Measurements from ENCODE around the gene SGMS1. TPM values are rescaled to one million over a fixed set of nuclear protein-coding genes. Genes with fewer than 3 reads are reported as not detected.
A peak's percentile ranks its signal among the peaks of the same experiment; 100 is the strongest.

The SGMS1 gene
- total RNA-seq, 1 donor from 2014 or later: 14.2 TPM

GRCh38 chr10:50341987-50342386 is 281.8 kb downstream of the SGMS1 start:
- Mint-ChIP-seq H3K27me3 (no peaks in the 10 kb centered on the region), H3K4me1 (peaks cover 5% of the 10 kb centered on the region), H3K9me3 (no peaks in the 10 kb centered on the region), H3K4me3 (no peak overlapping the region), H3K27ac (no peak overlapping the region), H3K36me3 (ENCODE audit: low read depth) (peaks cover 36% of the 10 kb centered on the region)
- intact Hi-C loops (cut with micrococcal nuclease): no loop called here
- no peak for DNase-seq

DNA sequence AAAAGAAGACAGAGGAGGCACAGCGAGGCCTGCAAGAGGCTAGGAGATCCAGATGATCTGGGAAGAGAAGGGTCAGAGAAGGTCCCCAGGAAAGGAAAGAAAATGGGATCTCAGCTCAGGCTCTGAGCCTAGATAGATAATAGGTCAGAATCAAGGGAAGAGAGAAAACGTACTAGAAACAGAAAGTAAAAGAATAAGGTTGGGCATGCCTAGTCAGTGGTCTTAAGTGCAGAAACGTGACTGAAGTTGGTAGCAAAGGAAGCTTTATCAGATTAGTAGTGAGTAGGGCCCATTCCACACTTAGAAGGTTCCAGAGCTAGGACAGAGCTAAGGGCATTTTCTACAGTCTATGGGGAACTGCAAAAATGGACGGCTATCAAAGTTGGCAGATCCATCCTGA is 287.6 kb downstream of the SGMS1 start:
- Mint-ChIP-seq H3K27me3 (no peaks in the 10 kb centered on the region), H3K36me3 (ENCODE audit: low read depth) (peaks cover 24% of the 10 kb centered on the region), H3K27ac (no peak overlapping the region), H3K4me1 (peaks cover 23% of the 10 kb centered on the region), H3K9me3 (no peaks in the 10 kb centered on the region), H3K4me3 (peak overlapping the region; percentile 10)
- intact Hi-C loops (cut with micrococcal nuclease): no loop called here
- no peak for DNase-seq

DNA sequence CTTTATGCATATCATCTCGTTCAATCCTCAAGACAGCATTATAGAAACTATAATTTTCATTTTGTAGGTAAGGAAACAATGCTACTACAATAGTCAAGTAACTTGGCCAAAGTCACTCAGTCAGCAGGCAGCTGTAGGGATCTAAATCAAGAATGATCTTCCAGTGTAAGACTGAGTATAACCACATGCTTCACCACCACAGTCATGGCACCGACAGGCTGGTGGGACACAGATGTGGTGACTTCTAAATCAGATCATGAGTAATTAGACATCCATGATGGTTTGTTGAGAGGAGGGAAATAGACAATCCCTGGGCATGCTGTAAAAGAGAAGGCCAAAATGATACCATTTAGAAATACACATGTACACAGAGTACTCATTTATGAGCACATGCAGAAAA is 288.4 kb downstream of the SGMS1 start:
- intact Hi-C loops (cut with micrococcal nuclease): no loop called here
- no peak for DNase-seq
- Mint-ChIP-seq H3K4me1 (peaks cover 23% of the 10 kb centered on the region), H3K4me3 (no peak overlapping the region), H3K27me3 (no peaks in the 10 kb centered on the region), H3K9me3 (no peaks in the 10 kb centered on the region), H3K27ac (no peak overlapping the region), H3K36me3 (ENCODE audit: low read depth) (peaks cover 23% of the 10 kb centered on the region)

- no peak overlapping the region for H3K4me3 Mint-ChIP-seq
- intact Hi-C loops (cut with micrococcal nuclease): no loop called here
- H3K27ac Mint-ChIP-seq: no peak overlapping the region
- no peak for DNase-seq
- peaks cover 23% of the 10 kb centered on the region for H3K4me1 Mint-ChIP-seq
- H3K9me3 Mint-ChIP-seq: no peaks in the 10 kb centered on the region
- H3K36me3 Mint-ChIP-seq (ENCODE audit: low read depth): peaks cover 17% of the 10 kb centered on the region
- H3K27me3 Mint-ChIP-seq: no peaks in the 10 kb centered on the region
Measured at GRCh38 chr10:50334273-50334672, 289.5 kb downstream of the SGMS1 start.

- peaks cover 14% of the 10 kb centered on the region for H3K36me3 Mint-ChIP-seq (ENCODE audit: low read depth)
- no peak overlapping the region for H3K27ac Mint-ChIP-seq
- intact Hi-C loops (cut with micrococcal nuclease): no loop called here
- H3K4me3 Mint-ChIP-seq: no peak overlapping the region
- H3K27me3 Mint-ChIP-seq: no peaks in the 10 kb centered on the region
- H3K9me3 Mint-ChIP-seq: no peaks in the 10 kb centered on the region
- peaks cover 25% of the 10 kb centered on the region for H3K4me1 Mint-ChIP-seq
- DNase-seq: no peak
Measured at GRCh38 chr10:50333872-50334271, 289.9 kb downstream of the SGMS1 start.

- DNase-seq: no peak
- Mint-ChIP-seq H3K9me3 (peaks cover 3% of the 10 kb centered on the region), H3K4me1 (peaks cover 25% of the 10 kb centered on the region), H3K27me3 (no peaks in the 10 kb centered on the region), H3K4me3 (no peak overlapping the region), H3K36me3 (ENCODE audit: low read depth) (peaks cover 14% of the 10 kb centered on the region), H3K27ac (no peak overlapping the region)
- intact Hi-C loops (cut with micrococcal nuclease): no loop called here
Measured at GRCh38 chr10:50332108-50332842, 291.5 kb downstream of the SGMS1 start.

GRCh38 chr10:50331486-50331885 is 292.3 kb downstream of the SGMS1 start:
- no peak for DNase-seq
- Mint-ChIP-seq H3K9me3 (peaks cover 3% of the 10 kb centered on the region), H3K4me1 (peaks cover 31% of the 10 kb centered on the region), H3K27me3 (no peaks in the 10 kb centered on the region), H3K27ac (no peak overlapping the region), H3K4me3 (no peak overlapping the region), H3K36me3 (ENCODE audit: low read depth) (peaks cover 19% of the 10 kb centered on the region)
- intact Hi-C loops (cut with micrococcal nuclease): no loop called here

DNA sequence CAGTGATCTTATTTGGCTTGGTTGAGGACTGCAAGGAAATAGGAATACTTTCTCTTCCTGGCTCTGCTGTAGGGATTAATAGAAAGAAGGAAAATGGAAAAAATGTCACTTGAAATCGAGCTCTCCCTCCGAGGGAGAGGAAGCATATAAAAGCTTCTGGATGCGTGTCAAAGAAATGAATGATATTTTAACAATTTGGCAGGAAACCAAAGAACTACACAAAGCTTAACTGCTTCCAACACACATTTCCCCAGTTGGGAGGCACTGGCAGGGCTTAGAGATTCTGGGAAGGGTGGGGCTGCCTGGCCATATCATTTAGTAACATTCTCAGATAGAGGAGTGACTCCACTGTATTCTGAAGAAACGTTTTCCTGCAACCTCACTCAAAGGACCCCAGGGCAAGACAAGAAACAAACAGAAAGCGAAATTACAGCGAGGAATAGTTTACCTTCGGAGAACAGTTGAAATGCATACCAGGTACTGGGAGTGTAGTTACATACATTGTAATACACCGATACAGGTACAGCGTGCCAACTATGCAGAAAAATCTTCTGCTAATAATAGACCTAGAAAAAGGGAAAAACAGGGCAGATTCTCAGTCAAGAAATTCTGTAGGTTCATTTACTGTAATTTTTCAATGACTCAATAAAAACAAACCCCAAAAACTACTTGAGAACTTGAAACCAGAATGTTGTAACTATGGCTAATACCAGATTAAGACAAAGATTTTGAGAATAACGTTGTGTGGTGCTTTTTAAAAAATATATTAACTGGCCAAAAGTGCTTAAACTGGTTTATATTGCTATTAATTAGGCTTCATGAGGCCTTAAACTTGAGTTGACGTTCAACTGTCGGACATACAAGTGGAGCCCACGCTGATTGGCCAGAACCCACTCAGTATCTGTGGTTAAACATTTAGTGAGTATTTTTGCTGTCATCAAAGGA is 296.7 kb downstream of the SGMS1 start:
- Mint-ChIP-seq H3K4me3 (peak overlapping the region; percentile 58), H3K27me3 (no peaks in the 10 kb centered on the region), H3K36me3 (ENCODE audit: low read depth) (peaks cover 17% of the 10 kb centered on the region), H3K9me3 (peaks cover 3% of the 10 kb centered on the region), H3K27ac (no peak overlapping the region), H3K4me1 (peaks cover 40% of the 10 kb centered on the region)
- intact Hi-C loops (cut with micrococcal nuclease): loop anchor here (5.0 kb wide), 2 partner anchors 105 to 185 kb away; no protein-coding TSS in a partner anchor
- DNase-seq: no peak

DNA sequence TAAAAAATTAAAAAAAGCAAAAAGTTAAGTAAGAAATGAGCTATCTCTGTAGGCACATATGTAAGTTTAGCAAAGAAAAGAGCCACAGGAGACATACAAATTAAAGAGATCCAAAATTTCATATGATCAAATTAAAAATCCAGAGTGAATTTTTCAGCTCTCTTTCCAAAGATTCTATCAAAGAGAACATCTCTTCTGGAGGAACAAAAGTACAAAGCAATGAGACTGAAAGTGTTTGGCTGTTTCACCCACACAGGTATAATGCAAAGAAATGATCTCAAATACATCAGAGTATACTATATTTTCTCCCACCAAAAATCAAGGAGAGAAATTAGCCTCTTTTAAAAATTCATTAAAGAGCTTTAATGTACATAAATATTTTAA is 297.6 kb downstream of the SGMS1 start:
- no peak for DNase-seq
- intact Hi-C loops (cut with micrococcal nuclease): loop anchor here (5.0 kb wide), 2 partner anchors 106 to 186 kb away; no protein-coding TSS in a partner anchor
- H3K36me3 Mint-ChIP-seq (ENCODE audit: low read depth): peaks cover 17% of the 10 kb centered on the region
- no peaks in the 10 kb centered on the region for H3K27me3 Mint-ChIP-seq
- H3K27ac Mint-ChIP-seq: no peak overlapping the region
- H3K4me3 Mint-ChIP-seq: no peak overlapping the region
- peaks cover 46% of the 10 kb centered on the region for H3K4me1 Mint-ChIP-seq
- H3K9me3 Mint-ChIP-seq: peaks cover 3% of the 10 kb centered on the region

GRCh38 chr10:50325449-50326171 is 298.1 kb downstream of the SGMS1 start:
- Mint-ChIP-seq H3K4me3 (peak overlapping the region; percentile 57), H3K36me3 (ENCODE audit: low read depth) (peaks cover 17% of the 10 kb centered on the region), H3K27me3 (no peaks in the 10 kb centered on the region), H3K27ac (peak overlapping the region; percentile 39), H3K4me1 (peaks cover 47% of the 10 kb centered on the region), H3K9me3 (peaks cover 3% of the 10 kb centered on the region)
- intact Hi-C loops (cut with micrococcal nuclease): loop anchor here (2.0 to 5.0 kb wide), 4 partner anchors 107 to 299 kb away; no protein-coding TSS in a partner anchor
- DNase-seq: peak; percentile 74

- H3K36me3 Mint-ChIP-seq (ENCODE audit: low read depth): peaks cover 24% of the 10 kb centered on the region
- H3K27ac Mint-ChIP-seq: no peak overlapping the region
- no peak for DNase-seq
- H3K4me3 Mint-ChIP-seq: no peak overlapping the region
- no peaks in the 10 kb centered on the region for H3K27me3 Mint-ChIP-seq
- H3K9me3 Mint-ChIP-seq: peaks cover 6% of the 10 kb centered on the region
- H3K4me1 Mint-ChIP-seq: peaks cover 49% of the 10 kb centered on the region
- intact Hi-C loops (cut with micrococcal nuclease): loop anchor here (2.0 to 5.0 kb wide), 5 partner anchors 92 to 300 kb away; no protein-coding TSS in a partner anchor
Measured at GRCh38 chr10:50324680-50325393, 298.9 kb downstream of the SGMS1 start.

DNA sequence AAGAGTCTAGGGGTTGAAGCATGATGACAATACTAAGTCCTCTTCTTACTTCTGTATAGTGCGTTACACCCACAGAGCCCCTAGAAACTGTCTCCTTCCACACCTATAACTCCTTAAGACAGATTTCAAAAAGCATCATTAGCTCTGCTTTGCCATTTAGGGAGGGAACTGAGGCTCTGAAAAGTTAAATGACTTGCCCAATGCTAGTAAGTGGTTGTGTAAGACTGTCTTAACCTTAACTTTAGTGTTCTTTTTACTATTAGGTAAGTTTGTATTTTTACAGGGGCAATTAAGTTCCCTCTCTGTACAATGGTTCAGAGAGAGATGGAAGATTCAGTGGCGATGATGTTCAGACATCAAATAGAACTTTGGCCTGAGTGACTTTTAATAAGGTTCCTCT is 299.7 kb downstream of the SGMS1 start:
- Mint-ChIP-seq H3K9me3 (peaks cover 6% of the 10 kb centered on the region), H3K4me3 (no peak overlapping the region), H3K27me3 (no peaks in the 10 kb centered on the region), H3K4me1 (peaks cover 48% of the 10 kb centered on the region), H3K27ac (no peak overlapping the region), H3K36me3 (ENCODE audit: low read depth) (peaks cover 28% of the 10 kb centered on the region)
- intact Hi-C loops (cut with micrococcal nuclease): loop anchor here (2.0 to 5.0 kb wide), 3 partner anchors 93 to 301 kb away; no protein-coding TSS in a partner anchor
- DNase-seq: no peak

- Mint-ChIP-seq H3K27me3 (no peaks in the 10 kb centered on the region), H3K4me1 (peaks cover 43% of the 10 kb centered on the region), H3K27ac (no peak overlapping the region), H3K36me3 (ENCODE audit: low read depth) (peaks cover 30% of the 10 kb centered on the region), H3K9me3 (peaks cover 3% of the 10 kb centered on the region), H3K4me3 (no peak overlapping the region)
- intact Hi-C loops (cut with micrococcal nuclease): loop anchor here (5.0 kb wide), 1 partner anchor 95 kb away; no protein-coding TSS in a partner anchor
- DNase-seq: no peak
Measured at GRCh38 chr10:50322077-50322476, 301.7 kb downstream of the SGMS1 start.

Data from activated CD4-positive, alpha-beta T cell treated with anti-CD3 and anti-CD28 coated beads, Interleukin-2, amount 10 ng/mL, durations not matched to agents 24 days and 14 days (primary cell).